Suprapubic skin (tissue), 4 donors: Measurements from ENCODE around the gene ALLC. TPM values are rescaled to one million over a fixed set of nuclear protein-coding genes. Genes with fewer than 3 reads are reported as not detected.

Experiments
- DNase-seq, 2 donors: peaks; one replicate each; pipeline ENCODE4 v3.0.0-alpha.2; 2019; ENCODE audit warnings: low spot score in 2 of 2
- H3K27ac ChIP-seq: fragments of 200-600 bp; sonication (generic); one replicate; pipeline ENCODE4 v1.5.1; 2019
- H3K27me3 ChIP-seq: fragments of 200-600 bp; sonication (generic); one replicate; pipeline ENCODE4 v1.5.1; 2019
- H3K36me3 ChIP-seq: fragments of 200-600 bp; sonication (generic); one replicate; pipeline ENCODE4 v1.5.1; 2019
- H3K4me1 ChIP-seq: fragments of 200-600 bp; sonication (generic); one replicate; pipeline ENCODE4 v1.5.1; 2019
- H3K4me3 ChIP-seq: fragments of 200-600 bp; sonication (generic); one replicate; pipeline ENCODE4 v1.5.1; 2019; ENCODE audit warnings: mild to moderate bottlenecking
- H3K9me3 ChIP-seq: fragments of 200-600 bp; sonication (generic); one replicate; pipeline ENCODE4 v1.5.1; 2019
- CTCF ChIP-seq, 2 donors: fragments of 200-600 bp in 1 of 2; fragments of 450-650 bp in 1 of 2; sonication (generic) in 1 of 2; IDR thresholded peaks; one replicate each; pipeline ENCODE4 v1.5.1; 2016 to 2019; ENCODE audit warnings: antibody characterized with exemption in 2 of 2, mild to moderate bottlenecking in 1 of 2, moderate library complexity in 1 of 2
- EP300 ChIP-seq: sonication (generic); formaldehyde crosslinking; IDR thresholded peaks from one replicate; pipeline ENCODE4 v1.6.1; 2017; ENCODE audit warnings: antibody characterized with exemption
- POLR2A ChIP-seq, 2 donors: fragments of 450-650 bp; IDR thresholded peaks; one replicate each; pipeline ENCODE4 v1.6.1; 2017; ENCODE audit warnings: antibody characterized with exemption in 2 of 2, mild to moderate bottlenecking in 2 of 2, moderate library complexity in 2 of 2
- POLR2AphosphoS5 ChIP-seq, 3 donors: sonication (generic); formaldehyde crosslinking; IDR thresholded peaks; one replicate each; pipeline ENCODE4 v1.6.1; 2017; ENCODE audit warnings: antibody characterized with exemption in 3 of 3
- WGBS: methylation state at CpG from one replicate; pipeline ENCODE4 v1.1.5; 2018; 5-methylcytosine and 5-hydroxymethylcytosine counted together
- total RNA-seq, 4 donors: library from RNA; depleted of rRNA; stranded (reverse); fragments of >200 nt; gene quantifications; one replicate each; pipeline ENCODE4 v1.1.0, GENCODE V29; 2016

ALLC gene
- total RNA-seq, 4 donors from 2014 or later: not detected

DNA sequence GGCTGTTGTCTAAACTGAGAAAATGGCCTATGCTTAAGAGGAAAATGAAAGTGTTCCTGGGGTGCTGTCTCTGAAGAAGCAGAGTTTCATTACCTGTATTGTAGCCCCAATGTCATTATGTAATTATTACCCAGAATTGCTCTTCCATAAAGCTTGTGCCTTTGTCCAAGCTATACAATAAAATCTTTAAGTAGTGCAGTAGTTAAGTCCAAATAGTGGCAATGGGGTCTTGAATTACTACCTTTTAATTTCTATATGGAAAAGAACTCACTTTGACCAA lies 13.8 kb upstream of the ALLC start:
- TF ChIP-seq CTCF (IDR thresholded peaks at IDR 0.05) (no peak), POLR2A (IDR thresholded peaks at IDR 0.05) (no peak), POLR2AphosphoS5 (IDR thresholded peaks at IDR 0.05) (no peak), EP300 (no peak)
- Histone ChIP-seq H3K27me3 (no peaks in the 10 kb centered on the region), H3K9me3 (no peaks in the 10 kb centered on the region), H3K27ac (no peak overlapping the region), H3K4me3 (no peak overlapping the region), H3K36me3 (no peaks in the 10 kb centered on the region), H3K4me1 (no peaks in the 10 kb centered on the region)
- no peak for DNase-seq

DNA sequence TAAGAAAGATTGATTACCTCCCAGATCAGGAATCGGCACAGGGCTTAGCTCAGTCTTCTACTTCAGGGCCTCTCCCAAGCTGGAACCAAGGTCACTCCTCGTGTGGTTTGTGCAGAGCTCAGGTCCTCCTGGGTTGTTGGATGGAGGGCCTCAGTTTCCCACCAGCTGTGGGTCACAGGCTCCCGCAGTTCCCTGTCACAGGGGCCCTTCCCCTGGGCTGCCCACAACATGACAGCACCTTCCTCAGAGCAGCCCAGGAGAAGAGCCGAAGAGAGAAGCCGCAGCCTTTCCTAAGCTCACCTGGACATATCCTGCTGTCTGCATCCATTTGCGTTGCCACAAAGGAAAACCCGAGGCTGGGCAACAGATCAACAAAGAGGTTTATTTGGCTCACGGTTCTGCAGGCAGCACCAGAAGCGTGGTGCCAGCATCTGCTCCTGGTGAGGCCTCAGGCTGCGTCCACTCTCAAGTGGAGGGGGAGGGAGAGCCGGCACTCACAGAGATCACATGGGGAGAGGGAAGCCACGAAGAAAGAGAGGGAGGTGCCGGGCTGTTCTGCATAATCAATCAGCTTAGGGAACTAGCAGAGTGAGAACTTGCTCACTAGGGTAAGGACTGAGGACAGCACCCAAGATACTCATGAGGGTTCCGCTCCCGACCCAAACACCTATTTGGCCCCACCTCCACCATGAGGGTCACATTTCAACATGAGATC lies 13.0 kb upstream of the ALLC start:
- no peaks in the 10 kb centered on the region for H3K9me3 ChIP-seq
- peaks cover 2% of the 10 kb centered on the region for H3K27me3 ChIP-seq
- H3K36me3 ChIP-seq: no peaks in the 10 kb centered on the region
- 86% methylated on average over 13 of the region's 15 CpGs for WGBS
- H3K4me3 ChIP-seq: no peak overlapping the region
- H3K4me1 ChIP-seq: no peaks in the 10 kb centered on the region
- H3K27ac ChIP-seq: no peak overlapping the region
- TF ChIP-seq POLR2AphosphoS5 (IDR thresholded peaks at IDR 0.05) (no peak), EP300 (no peak), POLR2A (IDR thresholded peaks at IDR 0.05) (no peak)
- DNase-seq: peak; percentile 37 to 65

DNA sequence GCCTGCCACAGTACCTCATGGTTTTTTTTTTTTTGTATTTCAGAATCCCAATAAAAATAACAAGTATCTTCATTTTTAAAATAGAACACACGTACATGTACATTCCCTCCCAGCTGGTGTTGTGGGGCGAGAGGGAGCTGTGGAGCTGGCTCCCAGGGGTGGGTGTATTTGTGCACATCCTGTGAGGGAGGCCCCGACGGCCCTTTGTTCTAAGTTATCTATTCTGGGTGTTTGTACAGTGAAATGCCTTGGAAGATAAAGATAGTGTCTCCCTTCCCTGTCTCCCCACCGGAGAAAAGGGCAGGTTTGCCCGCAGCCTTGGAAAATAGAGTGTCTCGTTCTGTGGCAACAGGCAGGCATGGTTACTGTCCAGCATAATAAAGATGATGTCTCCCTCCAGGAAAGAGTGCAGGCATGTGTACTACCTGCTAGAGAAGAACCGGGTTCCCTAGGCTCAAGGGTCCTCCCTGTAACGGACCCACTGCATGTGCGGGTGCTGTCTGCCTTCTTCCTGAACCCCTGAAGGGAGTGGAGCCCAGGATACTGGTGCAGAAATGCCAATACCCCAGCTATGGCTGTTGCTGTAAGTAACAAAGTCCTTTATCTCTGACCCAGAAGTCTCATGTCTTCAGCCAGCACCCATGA lies 12.1 kb upstream of the ALLC start:
- Histone ChIP-seq H3K9me3 (no peaks in the 10 kb centered on the region), H3K27ac (no peak overlapping the region), H3K36me3 (no peaks in the 10 kb centered on the region), H3K4me3 (no peak overlapping the region), H3K27me3 (peaks cover 3% of the 10 kb centered on the region), H3K4me1 (peaks cover 3% of the 10 kb centered on the region)
- WGBS: 85% methylated on average over 7 of the region's 10 CpGs
- peak in 1 of 2 donors; percentile 16 for DNase-seq
- TF ChIP-seq EP300 (no peak), POLR2A (IDR thresholded peaks at IDR 0.05) (no peak), POLR2AphosphoS5 (IDR thresholded peaks at IDR 0.05) (no peak), CTCF (IDR thresholded peaks at IDR 0.05) (no peak)

- Histone ChIP-seq H3K4me3 (no peak overlapping the region), H3K27me3 (peaks cover 3% of the 10 kb centered on the region), H3K27ac (no peak overlapping the region), H3K36me3 (no peaks in the 10 kb centered on the region), H3K4me1 (peaks cover 5% of the 10 kb centered on the region), H3K9me3 (no peaks in the 10 kb centered on the region)
- no peak for TF ChIP-seq POLR2AphosphoS5 (IDR thresholded peaks at IDR 0.05)
- no peak for TF ChIP-seq CTCF (IDR thresholded peaks at IDR 0.05)
- TF ChIP-seq EP300: no peak
- TF ChIP-seq POLR2A (IDR thresholded peaks at IDR 0.05): no peak
- DNase-seq: no peak
- 90% methylated on average over 8 of the region's 8 CpGs for WGBS
Measured at GRCh38 chr2:3646446-3646845, 11.6 kb upstream of the ALLC start.

DNA sequence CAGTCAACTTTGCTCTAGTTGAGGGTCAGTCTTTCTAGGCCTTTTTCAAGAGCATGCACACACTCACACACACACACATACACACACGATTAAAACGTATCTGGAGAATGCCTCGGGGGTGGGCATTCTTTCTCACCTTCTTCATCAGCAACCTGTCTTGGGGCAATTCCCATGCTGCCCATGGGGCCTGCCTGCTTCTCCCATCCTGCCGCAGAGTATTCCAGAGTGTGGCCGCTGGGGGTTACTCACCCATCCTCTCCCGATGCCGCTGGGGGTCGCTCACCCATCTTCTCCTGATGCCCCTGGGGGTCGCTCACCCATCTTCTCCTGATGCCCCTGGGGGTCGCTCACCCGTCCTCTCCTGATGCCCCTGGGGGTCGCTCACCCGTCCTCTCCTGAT lies 10.8 kb upstream of the ALLC start:
- WGBS: 77% methylated on average over 13 of the region's 13 CpGs
- Histone ChIP-seq H3K4me1 (peaks cover 11% of the 10 kb centered on the region), H3K27ac (no peak overlapping the region), H3K9me3 (no peaks in the 10 kb centered on the region), H3K4me3 (no peak overlapping the region), H3K36me3 (no peaks in the 10 kb centered on the region), H3K27me3 (peaks cover 6% of the 10 kb centered on the region)
- TF ChIP-seq POLR2A (IDR thresholded peaks at IDR 0.05) (no peak), EP300 (no peak), POLR2AphosphoS5 (IDR thresholded peaks at IDR 0.05) (no peak), CTCF (IDR thresholded peaks at IDR 0.05) (no peak)
- DNase-seq: no peak
